Caki2 (cell line): ENCODE results near the gene HEPHL1. TPM values are rescaled to one million over a fixed set of nuclear protein-coding genes. Genes with fewer than 3 reads are reported as not detected.

Experiments used
- DNase-seq: peaks from one replicate; pipeline ENCODE4 v3.0.0-alpha.2; 2015; ENCODE audit warnings: low read depth
- in situ Hi-C: cut with HindIII; loops from 2 replicates; pipeline ENCODE4 v1.10.0; 2016; ENCODE audit warnings: low sequenced_read_pairs, low pct_unique_long_range_greater_than_20kb, mixed read lengths
- total RNA-seq: library from RNA; depleted of rRNA; stranded (reverse); fragments of >200 nt; shearing (Covaris generic); gene quantifications from 2 replicates; pipeline ENCODE4 v1.2.3, GENCODE V29; 2014; ENCODE audit warnings: low replicate concordance

HEPHL1 gene
- total RNA-seq, 1 experiment from 2014 or later, result not detected

DNA sequence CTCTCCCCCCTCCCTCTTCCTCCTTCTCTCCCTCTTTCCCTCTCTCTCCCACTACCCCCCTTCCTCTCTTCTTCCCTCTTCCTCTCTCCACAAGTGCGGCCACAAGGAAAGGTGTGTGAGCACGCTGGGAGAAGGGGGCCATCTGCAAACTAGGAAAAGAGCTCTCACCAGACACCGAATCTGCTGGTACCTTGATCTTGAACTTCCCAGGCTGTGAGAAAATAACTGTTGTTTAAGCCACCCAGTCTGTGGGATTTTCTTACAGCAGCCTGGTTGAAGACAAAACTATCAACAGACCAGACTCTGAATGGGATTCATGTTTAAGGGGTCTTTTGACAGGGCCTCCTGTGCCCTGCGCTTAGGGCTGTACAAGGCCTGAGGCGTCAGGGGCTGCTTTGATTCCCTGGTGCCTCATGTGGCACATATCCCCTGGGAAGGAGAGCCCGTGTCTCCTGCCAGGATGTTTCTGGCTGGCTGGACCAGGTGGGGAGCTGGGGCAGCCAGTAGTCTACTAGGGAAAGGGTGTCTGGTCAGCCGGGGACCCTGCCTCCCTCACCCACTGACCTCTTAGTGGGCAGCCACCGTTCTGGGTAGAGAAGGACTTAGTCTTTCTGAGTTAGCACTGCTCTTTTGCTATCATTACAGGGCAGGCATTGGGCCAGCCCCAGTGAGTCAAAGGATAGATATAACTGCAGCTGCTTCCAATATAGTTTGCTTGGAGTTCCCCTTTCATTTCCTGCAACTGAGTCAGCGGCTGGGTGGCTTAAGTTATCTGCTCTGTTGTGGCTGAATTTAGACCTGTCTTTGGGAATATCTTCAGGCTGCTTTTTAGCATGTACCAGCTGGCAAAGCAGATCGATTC is 113.7 kb downstream of the HEPHL1 start:
- DNase-seq, result peak; percentile 56
- in situ Hi-C loops, result no loop called here

DNA sequence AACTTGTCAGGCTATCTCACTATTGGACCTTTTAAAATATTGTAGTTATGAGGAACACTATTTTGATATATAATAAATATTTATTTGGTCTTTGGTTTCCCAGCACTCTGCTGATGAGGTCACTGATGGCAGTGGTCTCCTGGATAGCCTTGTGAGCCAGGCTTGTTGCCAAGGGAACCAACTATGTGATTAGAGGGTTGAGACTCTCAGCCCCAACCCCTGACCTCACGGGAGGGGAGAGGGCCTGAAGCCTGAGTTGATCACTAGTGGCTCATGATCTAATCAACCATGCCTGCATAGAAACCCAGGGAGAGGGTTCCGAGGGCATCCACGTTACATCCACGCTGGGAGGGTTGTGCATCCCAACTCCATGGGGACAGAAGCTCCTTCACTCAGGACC is 118.3 kb downstream of the HEPHL1 start:
- no peak for DNase-seq
- in situ Hi-C loops, result no loop called here

DNA sequence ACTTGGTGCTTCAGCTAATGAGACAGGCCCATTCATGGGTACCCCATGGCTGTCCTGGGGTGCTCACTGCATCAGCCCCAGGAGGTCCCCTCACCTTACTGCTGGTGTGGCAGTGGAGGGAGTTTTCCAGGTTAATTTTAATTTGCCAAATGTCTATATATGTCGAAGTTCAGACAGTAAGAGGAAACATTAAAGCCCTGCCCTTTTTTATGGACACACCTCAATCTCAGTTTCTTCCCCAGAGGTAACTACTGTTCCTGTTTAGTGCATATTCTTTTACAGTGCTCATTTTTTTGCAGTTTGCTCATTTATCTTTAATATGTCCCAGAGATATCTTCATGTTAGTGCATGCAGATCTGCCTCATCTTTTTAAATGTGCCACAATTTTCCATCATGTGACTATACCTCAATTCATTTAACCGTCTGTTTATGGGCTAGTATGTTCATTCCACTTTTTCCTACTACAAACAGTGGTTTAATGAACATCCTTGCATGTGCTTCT is 119.1 kb downstream of the HEPHL1 start:
- in situ Hi-C loops, result no loop called here
- DNase-seq, result no peak

DNA sequence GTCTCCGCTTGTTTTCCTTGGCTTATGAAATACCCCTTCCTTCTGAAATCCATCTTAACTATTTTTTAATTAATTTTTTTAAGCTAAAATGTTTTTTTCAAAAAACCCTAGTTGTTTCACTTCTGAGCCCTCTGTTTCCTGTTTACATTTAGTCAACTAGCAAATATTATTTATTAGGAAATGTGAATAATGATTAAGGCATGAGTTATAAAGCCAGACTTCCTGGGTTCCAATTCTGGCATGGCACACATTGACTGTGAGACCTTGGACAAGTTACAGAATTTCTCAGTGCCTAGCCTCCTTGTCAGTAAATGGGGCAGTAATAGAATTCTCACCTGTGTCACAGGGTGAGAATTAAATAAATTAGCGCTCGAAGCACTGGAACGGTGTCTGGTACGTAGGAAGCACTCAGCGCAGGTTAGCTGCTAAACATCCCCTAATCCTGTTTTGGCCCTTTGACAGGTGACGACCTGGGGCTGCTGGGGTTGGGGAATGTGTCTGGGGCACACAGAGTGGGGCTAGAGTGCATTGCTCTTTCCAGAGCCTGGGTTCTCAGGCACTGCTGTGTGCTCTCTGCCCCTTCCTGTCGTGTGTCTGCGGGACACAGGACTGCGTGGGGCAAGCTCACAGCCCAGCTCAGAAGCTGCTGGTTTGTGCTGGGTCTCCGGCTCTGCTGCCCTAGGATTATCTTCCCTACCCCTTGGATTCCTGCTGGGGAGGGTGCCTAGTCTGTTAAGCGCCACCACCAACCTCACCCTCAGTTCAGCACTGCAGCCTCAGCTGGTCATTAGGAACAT is 120.6 kb downstream of the HEPHL1 start:
- in situ Hi-C loops, result no loop called here
- DNase-seq, result no peak

DNA sequence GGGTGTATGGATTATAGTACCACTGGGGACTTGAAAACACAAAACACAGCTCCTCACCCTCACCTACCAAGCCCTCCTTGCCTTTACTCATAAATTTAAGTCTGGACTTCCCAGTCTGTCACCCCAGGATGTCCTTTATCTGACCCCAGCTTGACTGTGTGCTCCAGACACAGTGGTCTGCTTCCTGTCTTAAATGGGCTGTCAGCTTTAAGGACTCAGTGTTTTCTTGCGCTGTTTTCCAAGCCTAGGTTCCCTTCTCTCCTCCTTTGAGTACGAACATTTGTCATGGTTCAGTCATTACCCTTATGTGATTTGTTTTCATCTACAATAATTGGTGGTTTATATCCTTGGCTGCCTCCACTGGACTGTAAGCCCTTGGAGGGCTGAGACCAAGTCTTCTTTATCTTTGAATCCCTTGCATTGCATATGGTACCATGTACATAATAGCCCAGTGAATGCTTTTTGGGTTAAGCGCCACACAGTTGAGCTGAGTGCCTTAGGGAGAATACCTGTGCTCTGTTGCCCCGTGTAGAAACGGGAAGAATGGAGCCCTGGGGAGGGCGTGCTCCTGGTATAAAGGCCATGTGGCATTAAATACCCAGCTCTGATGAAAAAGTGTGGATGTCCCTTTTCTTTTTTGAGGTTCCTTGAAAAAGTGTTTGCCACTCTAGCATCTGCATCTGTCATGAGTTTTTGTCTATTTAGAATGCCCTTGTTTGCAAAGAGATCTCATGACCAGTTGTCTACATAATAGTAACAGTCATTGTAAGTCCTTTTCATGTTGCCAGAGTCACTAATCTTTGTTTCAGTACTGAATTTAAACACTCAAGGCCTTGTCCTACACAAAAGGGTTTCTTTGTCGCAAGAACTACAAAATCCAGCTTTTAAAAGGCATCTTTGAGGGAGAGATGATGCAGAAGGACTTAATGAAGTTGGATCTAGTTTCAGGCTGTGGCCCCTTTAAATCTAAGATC is 121.4 kb downstream of the HEPHL1 start:
- no peak for DNase-seq
- in situ Hi-C loops, result no loop called here

DNA sequence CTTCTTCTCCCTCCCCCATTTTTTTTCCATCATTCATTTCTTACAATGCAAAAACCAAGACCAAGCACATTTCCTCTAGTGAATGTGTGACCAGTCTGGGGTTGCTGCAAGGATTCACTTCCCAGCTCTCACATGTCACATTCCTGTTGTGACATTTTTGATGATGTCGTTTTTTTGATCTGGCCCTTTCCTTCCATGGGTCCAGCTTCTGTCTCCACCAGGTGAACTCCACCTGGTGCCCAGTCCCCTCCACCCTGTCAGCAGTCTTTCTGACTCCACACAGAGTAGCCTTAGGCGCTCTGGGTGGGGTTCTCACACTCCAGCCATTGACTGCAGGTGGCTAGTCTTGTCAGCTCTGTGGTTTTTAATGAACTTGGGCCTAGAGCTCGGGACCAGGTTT is 123.1 kb downstream of the HEPHL1 start:
- in situ Hi-C loops, result no loop called here

DNA sequence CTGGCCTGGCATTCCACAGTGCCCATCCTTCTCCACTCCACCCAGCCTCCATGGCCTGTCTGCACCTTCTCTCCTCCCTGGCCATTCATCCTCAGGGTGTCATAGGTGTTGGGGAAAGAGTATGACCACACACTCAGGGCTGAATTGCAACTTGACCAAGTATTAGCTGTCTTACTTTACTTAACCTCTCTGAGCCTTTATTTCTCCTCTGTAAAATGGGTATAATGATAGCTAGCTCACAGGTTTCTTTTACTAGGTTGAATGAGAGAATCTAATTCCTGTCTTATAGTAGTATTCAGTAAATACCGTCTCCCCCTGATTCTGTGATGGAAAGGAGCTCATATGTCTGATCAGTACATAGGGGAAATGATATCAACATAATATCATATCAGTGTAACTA is 123.5 kb downstream of the HEPHL1 start:
- in situ Hi-C loops, result no loop called here
- DNase-seq, result no peak

More for the DNA sequence above, 123.1 kb downstream of the HEPHL1 start:
- peak; percentile 23 for DNase-seq

DNA sequence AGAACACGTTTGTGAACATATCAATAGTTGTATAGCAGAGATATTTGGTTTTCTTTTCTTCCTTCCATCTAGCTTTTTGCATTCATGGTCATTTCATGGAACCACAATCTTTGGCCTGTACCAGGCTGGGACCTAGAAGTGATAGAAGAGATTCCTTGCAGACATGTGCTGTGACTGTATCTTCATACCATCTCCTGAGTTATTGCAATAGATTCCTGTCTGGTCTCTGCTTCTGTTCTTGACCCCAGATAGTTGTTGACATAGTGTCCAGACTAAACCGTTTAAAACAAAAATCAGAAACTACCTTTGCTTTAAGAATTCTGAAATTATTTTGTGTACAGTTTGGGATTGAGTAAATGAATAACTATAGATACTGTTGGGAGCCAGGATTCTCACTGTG is 124.3 kb downstream of the HEPHL1 start:
- in situ Hi-C loops, result no loop called here
- no peak for DNase-seq

DNA sequence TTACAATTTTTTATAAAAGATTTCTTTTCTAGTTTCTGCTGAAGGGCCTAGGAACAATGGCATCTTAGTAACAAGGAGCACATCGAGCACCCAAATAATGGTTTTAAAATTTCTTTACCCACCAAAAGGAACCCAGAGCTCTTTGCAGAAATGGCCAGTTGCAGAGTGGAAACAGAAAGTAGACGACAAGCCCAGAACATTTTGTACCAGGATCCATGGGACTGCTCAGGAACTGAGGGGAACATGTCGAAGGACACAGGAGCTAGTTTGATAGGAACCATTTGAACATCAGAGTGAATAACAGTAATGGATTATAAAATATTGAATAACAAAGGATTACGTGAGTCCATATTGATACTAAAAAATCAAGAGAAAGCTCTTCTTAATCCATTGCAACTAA is 124.8 kb downstream of the HEPHL1 start:
- in situ Hi-C loops, result no loop called here

DNA sequence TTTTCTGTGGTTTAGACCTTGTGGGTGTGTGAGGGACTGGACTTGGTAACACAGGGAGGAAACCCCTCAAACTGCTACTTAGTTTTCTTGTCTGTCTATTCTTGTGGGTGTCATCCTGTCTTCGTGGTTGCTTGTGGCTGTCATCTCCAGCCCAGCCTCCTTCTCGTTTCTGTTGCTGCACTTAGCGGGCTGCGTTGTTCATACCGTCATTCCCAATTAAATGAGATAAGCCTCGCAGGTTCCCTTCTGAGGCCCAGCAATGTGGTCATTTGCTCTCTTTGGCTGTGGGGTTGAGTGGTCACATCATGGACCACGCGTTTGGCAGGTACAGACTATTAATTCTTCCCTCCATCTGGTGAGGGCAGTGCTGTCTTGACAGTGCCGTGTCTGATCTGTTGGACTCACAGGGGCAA is 126.3 kb downstream of the HEPHL1 start:
- in situ Hi-C loops, result no loop called here
- no peak for DNase-seq

More for the DNA sequence above, 124.8 kb downstream of the HEPHL1 start:
- DNase-seq, result no peak

DNA sequence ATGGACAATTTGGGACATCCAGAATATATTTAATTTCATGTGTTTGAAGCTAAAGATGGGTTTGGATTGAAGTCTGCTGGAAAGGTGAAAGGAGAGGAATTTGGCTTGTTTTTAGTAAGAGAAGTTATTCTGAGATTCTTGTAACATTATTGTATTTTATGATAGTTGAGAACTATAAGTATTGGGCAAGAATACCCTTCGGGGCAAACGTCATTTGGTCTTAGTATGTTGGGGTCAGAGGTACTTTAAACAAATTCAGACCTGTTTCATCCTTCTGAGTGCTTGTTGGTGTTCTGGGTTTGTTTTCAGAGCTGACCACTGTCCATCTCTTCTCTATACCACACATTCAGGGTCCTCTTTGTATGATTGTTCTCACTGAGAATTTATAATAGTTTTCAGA is 127.0 kb downstream of the HEPHL1 start:
- DNase-seq, result no peak
- in situ Hi-C loops, result no loop called here

DNA sequence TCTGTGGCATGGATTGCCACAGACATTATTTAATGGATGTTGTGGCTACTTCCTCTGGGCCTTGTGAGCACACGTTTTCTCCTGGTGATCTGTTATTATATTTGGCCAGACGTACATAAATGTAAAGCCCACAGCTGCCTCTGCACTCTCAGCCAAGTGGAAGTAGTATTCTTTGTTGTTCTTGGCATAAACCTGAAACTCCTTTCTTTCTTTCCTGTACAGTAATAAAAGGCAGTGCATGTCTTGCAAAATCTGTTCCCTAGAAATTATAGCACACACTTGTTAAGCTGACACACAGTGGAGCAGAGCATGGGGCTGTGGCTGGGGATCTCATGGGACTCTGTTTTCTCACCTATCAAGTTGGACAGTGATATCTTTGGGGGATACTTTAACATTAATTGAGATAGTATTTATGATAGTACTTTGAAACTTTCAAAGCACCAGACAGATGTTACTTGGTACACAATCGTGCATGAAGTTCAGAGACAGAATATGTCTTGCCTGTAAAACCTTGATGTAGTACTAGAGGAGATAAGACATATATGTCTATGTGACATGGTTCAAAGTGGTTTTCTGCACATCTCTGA is 128.4 kb downstream of the HEPHL1 start:
- DNase-seq, result no peak
- in situ Hi-C loops, result no loop called here

DNA sequence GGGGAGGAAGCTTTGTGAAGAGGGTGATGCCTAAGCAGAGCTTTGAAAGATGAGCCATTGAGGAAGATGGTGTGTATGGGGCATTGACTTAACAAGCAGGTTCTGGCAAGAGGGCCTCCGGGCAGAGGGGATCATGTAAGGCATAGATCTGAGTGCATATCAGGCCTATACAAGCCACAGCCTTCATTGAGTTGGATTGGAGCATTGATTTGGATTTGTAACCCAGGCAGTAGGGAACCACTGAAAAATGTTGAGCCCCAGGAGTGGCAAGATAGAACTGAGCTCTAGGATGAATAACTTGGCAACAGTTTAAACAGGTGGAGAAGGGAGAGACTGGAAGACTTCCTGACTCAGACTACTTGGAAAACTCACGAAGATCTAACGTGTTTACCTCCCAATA is 128.9 kb downstream of the HEPHL1 start:
- in situ Hi-C loops, result no loop called here
- DNase-seq, result no peak

DNA sequence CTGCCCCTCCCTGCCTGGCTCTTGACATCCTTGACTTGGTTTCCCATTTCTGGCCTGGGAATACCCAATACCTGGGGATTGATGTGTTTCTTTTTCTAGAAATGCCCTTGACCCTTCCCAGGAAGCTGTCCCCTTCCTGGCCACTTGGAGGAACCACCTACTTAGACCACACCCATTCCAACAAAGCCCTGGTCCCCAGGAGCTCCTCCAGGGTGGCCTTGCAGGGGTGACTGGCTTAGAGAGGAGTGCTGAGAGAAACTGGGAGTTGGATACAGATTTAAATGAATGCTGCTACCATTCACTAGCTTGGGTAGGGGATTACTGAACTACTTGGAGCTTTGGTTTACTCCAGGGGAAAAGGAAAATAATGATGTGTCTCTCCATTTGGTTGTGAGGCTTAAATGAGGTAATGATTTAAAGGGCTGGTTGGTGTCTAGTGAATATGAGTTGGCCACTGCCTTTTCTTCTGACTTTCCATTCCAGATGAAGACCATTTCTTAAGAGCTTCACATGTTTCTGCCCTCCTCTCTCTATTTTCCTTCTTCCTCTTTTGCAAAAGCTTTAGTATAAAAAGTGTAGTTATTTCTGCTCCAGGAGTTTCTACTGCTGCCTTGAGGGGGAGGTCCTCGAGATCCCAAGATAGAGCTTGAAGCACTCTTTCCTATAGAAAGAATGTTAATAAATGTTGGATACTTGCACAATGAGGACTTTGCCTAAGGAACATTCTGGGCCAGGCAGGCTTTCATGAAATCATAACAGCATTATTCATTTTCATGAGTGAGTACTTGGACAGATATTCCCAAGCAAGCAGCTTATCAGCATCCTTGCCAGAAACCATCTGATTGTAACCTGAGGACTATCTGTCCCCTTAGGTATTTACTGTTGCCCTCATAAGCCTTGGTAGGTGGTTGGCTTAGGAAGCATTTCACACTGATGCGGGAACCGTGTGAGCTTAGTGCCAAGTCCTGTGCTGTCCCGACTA is 129.8 kb downstream of the HEPHL1 start:
- DNase-seq, result no peak
- in situ Hi-C loops, result no loop called here

DNA sequence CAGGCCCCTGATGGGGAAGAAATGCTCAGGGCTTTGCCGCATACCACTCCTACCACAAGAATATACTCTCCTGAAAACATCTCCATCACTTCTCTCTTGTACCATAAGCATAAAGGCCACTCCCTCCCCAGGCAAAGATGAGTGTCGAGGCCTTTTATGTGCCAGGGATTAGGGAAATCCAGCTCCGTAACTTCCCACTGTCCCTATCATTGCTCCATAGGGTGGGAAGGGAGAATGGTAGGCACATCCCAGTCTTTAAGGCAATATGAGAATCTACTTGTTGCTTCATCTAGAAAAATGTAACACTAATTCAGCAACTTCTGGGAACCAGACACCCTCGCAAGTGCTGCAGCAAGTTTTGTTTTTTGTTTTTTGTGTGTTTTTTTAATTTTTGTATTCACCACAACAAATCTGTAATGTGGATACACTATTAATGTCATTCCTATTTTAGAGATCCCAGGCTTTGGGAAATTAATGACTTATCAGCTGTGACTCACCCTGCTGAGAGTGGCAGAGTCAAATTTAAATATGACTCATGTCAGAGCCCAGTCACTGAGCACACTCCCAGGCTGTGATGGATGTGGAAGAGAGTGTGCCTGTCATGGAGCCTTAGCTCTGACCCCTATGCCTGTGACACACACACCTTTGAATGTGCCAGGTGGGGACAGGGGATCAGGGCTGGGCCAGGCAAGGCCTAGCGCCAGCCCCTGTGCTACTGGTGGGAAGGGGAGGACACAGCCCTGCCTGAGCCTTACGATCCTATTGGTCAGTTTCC is 130.9 kb downstream of the HEPHL1 start:
- in situ Hi-C loops, result no loop called here
- peak; percentile 75 for DNase-seq

DNA sequence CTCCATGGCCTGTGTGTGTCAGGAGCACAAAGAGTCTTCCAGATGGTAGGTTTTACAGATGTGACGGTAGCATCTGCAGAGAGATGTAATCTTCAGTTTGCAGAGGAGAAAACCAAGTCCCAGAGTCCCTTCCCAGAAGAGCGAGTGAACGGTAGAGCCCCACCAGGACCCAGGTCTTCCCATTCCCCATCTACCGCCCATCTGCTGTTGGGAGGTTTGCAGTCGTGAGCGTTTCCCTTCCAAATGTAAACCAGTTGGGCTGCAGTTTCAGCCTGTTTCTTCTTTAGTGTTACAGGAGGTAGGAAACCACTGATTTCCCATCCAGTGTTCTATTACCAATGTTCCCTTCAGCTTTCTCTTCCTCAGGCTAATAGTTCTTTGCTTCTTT is 131.5 kb downstream of the HEPHL1 start:
- in situ Hi-C loops, result no loop called here
- no peak for DNase-seq
